HG03175 (cell line): ENCODE results near the gene CST1.
"Not testable (repeated sequence)": the region's sequence is repeated elsewhere in the genome, so short reads cannot be mapped to it uniquely, and the experiment has no call there.

ENCODE experiments used
- ATAC-seq: cut with Tn5 transposase; IDR thresholded peaks from one replicate; pipeline ENCODE4 v1.9.1; 2021; ENCODE audit warnings: mild to moderate bottlenecking, moderate library complexity; ENCODE audit not compliant: unreplicated experiment

Gene CST1

DNA sequence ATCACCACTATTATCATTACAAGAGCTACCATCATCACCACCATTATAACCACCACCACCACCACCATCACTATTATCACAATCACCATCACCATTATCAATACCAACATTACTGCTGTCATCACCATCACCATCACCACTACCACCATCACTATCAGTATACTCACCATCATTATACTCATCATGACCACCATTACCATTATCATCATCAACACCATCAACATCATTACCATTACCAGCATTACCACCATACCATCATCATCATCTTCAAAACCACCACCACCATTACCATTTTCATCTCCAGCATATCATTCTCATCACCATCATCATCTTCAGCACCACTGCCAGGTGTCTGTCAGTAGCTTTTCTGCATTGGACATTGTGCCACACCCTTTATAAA lies 39.0 kb downstream of the CST1 start:
- ATAC-seq, result not testable (repeated sequence)

DNA sequence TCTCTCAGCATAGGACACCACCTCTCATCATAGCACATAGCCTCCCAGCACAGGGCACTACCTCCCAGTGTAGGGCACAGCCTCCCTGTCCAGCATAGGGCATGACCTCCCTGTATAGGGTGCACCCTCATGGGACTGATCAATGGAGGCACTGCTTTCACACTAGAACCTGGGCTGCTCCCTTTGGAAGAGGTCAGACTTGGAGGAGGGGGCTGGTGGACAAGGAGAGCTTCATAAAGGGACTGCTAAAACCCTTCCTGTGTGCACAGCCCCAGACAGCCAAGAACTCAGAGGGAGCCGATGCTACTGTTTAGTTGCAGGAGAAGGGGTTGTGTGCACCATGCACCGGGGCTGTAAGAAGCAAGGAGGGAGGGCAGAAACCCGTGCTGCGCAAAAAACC lies 40.0 kb downstream of the CST1 start:
- no peak for ATAC-seq

DNA sequence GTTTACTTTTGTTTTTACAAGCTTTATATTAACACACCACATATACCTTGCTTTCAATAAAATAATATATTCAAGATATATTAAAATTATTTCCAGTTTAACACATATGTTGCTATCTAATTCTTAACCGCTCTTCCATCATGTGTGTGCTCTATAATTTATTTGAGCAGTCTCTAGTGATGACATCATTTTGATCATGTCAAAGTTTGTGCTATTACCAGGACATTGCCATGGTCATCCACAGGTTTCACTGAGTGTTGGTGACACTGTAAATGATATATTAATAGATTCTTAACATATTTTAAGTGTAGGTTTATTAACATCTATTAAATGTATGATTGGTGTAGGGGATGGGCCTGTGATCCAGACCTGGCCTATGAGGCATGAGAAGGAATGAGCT lies 44.8 kb downstream of the CST1 start:
- ATAC-seq, result no peak

DNA sequence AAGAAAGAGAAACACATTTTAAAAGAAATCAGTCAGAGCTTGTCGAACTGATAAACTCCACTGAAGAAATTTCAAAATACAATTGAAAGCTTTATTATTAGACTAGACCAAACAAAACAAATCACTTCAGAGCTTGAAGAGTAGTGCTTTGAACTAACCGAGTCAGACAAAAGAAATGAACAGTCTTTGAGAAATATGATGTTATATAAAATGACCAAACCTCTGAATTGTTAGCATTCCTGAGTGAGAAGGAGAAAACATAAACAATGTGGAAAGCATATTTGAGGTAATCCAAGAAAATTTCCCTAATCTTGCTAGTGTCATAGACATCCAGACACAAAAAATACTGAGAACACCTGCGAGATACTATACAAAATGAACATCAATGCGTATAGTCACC lies 48.7 kb downstream of the CST1 start:
- ATAC-seq, result no peak

DNA sequence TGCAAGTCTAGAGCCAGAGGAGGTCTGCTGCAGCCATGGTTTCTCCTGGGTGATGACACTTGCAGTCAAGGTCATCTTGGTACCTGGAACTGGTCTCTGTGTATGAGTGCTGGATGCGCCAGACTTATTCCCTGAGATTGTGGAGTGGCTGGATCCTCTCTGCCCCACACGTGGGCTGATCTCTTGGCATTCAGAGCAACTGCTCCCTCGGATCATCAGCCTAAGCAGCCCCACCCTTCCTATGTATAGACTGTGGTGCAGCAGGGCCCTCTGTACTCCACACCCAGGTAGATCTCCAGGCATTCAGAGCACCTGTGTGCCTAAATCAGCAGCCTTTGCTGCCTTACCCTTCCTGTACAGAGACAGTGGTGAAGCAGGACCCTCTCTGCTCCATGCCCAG lies 49.8 kb downstream of the CST1 start:
- ATAC-seq, result no peak

DNA sequence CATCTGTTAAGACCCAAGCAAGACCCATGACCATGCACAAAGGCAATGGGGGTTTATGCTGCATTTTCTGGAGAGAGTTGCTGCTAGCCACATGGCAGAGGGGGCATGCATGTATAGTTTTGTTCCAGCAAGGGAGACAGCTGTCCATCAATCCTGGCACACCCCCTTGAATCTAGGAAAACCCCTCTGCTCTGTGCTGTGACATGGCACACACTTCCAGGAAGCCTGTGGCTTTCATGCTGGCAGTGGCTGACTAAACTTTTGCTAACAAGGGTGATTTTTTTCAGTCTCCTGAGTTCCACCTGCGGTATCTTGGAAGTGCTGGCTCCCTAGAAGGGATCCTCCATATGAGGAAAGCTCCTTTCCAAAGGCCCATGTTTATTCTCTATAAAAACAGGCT lies 52.8 kb downstream of the CST1 start:
- no peak for ATAC-seq
